ENCODE data around the gene EIF4E1B. TPM values are rescaled to one million over a fixed set of nuclear protein-coding genes. Genes with fewer than 3 reads are reported as not detected.

The EIF4E1B gene
- total and polyA plus RNA-seq, 2 donors (not counting 1 experiment from before 2014, with no cell fraction given): not detected

DNA sequence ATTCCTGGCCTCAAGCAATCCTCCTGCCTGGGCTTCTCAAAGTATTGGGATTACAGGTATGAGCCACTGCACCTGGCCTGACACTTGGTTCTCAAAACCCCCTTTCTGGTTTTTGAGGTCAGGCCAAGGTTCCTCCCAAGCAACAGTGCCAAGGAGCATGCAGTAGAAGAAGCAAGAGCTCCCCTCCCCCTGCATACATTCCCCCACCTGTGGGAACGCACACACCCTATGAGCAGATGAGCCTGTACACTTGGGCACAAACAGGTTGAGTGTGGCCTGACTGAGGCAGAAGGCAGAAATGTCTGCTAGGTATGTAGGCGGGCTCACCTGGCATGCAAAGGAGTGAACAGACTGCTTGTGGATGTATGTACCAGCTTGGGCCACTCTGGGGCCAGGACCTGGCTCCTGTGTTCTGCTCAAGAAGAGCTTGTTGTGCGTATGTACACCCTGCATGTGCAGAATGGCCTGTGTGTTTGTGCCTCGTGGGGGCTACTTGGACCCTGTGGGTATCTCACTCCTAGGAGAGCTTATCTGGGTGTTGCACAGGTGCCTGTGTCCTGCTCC, 22.3 kb upstream of the EIF4E1B start:
- Mint-ChIP-seq H3K9me3 (ENCODE audit: insufficient read depth) (no peaks in the 10 kb centered on the region), H3K4me3 (peak overlapping the region; percentile 98), H3K4me1 (peaks cover 12% of the 10 kb centered on the region), H3K27me3 (peaks cover 14% of the 10 kb centered on the region), H3K27ac (no peak overlapping the region)
- WGBS (ENCODE audit: insufficient coverage): 95% methylated on average over 4 of the region's 4 CpGs
- ChIA-PET POLR2A (interaction anchor here (0.6 kb wide), 1 partner anchor 58 kb away, joined by 3 read pairs; no protein-coding TSS in a partner anchor), CTCF (interaction anchor here (1.1 to 1.4 kb wide), 2 partner anchors 22 to 51 kb away, joined by 3 to 7 read pairs; partner anchors contain the start of genes EIF4E1B and SNCB)
- no peak overlapping the region for H3K4me2 ChIP-seq (replicated peaks; ENCODE audit: low read depth, low read length, poor library complexity, severe bottlenecking)
- peaks cover 4 to 9% of the 10 kb centered on the region in 2 donors for H3K4me1 ChIP-seq (ENCODE audit: control insufficient read depth in 2 of 2, insufficient read depth in 2 of 2, low read length in 2 of 2)
- DNase-seq (no peak), ATAC-seq (ENCODE audit: low read depth) (no peak)
- H3K9ac ChIP-seq (ENCODE audit: low read length): no peak overlapping the region
- no peaks in the 10 kb centered on the region for H3K36me3 ChIP-seq (replicated peaks in 1 of 2; ENCODE audit: control extremely low read depth in 1 of 2, control insufficient read depth in 1 of 2, extremely low read depth in 1 of 2, insufficient read depth in 2 of 2, low read length in 1 of 2)
- peaks cover 0 to 17% (median 6%) of the 10 kb centered on the region in 4 experiments for H3K27me3 ChIP-seq (replicated peaks in 1 of 4; ENCODE audit: control extremely low read depth in 1 of 4, control insufficient read depth in 3 of 4, insufficient read depth in 4 of 4, low read length in 3 of 4)
- intact Hi-C loops (cut with micrococcal nuclease): no loop called here
- TF ChIP-seq, protein P1, sequence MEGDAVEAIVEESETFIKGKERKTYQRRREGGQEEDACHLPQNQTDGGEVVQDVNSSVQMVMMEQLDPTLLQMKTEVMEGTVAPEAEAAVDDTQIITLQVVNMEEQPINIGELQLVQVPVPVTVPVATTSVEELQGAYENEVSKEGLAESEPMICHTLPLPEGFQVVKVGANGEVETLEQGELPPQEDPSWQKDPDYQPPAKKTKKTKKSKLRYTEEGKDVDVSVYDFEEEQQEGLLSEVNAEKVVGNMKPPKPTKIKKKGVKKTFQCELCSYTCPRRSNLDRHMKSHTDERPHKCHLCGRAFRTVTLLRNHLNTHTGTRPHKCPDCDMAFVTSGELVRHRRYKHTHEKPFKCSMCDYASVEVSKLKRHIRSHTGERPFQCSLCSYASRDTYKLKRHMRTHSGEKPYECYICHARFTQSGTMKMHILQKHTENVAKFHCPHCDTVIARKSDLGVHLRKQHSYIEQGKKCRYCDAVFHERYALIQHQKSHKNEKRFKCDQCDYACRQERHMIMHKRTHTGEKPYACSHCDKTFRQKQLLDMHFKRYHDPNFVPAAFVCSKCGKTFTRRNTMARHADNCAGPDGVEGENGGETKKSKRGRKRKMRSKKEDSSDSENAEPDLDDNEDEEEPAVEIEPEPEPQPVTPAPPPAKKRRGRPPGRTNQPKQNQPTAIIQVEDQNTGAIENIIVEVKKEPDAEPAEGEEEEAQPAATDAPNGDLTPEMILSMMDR (IDR thresholded peaks at IDR 0.05): no peak
- no peak for TF ChIP-seq EZH2 (IDR thresholded peaks at IDR 0.05; ENCODE audit: borderline replicate concordance, insufficient read depth, low read depth, low read length, poor library complexity, severe bottlenecking)
- peaks cover 0 to 2% (median 0%) of the 10 kb centered on the region in 3 donors for H3K9me3 ChIP-seq (ENCODE audit: control extremely low read depth in 1 of 3, control insufficient read depth in 2 of 3, insufficient read depth in 1 of 3, low read length in 2 of 3)
- H4K20me1 ChIP-seq (ENCODE audit: control insufficient read depth, insufficient read depth, low read length, poor library complexity, severe bottlenecking): no peaks in the 10 kb centered on the region
- H2AFZ ChIP-seq (ENCODE audit: insufficient read depth, low read depth, low read length, poor library complexity, severe bottlenecking): no peak overlapping the region
- no peak overlapping the region for H3K27ac ChIP-seq (ENCODE audit: low read length in 2 of 2)
- H3K4me3 ChIP-seq (ENCODE audit: control extremely low read depth in 1 of 5, extremely low read depth in 1 of 5, insufficient read depth in 1 of 5, low read depth in 2 of 5, low read length in 4 of 5): no peak overlapping the region
- no peaks in the 10 kb centered on the region for H3K79me2 ChIP-seq (ENCODE audit: control insufficient read depth, insufficient read depth, low read length)
